B cell (primary cell): ENCODE results near the gene CLVS2.

Experiments used
- EZH2 ChIP-seq: IDR thresholded peaks from 2 replicates; pipeline ENCODE4 v1.6.1; 2012; ENCODE audit warnings: borderline replicate concordance, low read depth, mild to moderate bottlenecking, moderate library complexity, low read length; ENCODE audit not compliant: insufficient read depth, poor library complexity, severe bottlenecking
- TF ChIP-seq, protein P1 (sequence below): fragments of 200-600 bp; IDR thresholded peaks from one replicate; pipeline ENCODE4 v1.8.0; 2022; ENCODE audit warnings: antibody characterized with exemption, mild to moderate bottlenecking

DNA sequence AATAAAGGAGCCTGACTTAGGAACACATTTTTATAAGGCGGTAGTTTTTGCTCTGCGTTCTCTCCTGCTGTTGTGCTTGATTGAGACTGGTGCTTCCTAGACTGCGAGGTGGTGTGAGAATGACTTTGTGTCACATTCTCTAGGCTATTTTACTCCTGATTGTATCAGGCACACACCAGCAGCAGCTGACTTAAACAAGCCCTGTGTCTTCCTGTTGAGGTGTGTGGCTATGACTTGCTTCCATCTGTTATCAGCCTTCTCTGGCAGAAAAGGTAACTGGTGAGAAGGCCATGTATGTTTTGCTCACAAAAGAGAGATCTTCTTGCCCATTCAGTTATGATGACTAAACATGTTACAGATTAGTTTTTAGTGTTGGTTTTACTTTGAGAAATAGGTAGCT, 43.4 kb downstream of the CLVS2 start:
- TF ChIP-seq, protein P1, sequence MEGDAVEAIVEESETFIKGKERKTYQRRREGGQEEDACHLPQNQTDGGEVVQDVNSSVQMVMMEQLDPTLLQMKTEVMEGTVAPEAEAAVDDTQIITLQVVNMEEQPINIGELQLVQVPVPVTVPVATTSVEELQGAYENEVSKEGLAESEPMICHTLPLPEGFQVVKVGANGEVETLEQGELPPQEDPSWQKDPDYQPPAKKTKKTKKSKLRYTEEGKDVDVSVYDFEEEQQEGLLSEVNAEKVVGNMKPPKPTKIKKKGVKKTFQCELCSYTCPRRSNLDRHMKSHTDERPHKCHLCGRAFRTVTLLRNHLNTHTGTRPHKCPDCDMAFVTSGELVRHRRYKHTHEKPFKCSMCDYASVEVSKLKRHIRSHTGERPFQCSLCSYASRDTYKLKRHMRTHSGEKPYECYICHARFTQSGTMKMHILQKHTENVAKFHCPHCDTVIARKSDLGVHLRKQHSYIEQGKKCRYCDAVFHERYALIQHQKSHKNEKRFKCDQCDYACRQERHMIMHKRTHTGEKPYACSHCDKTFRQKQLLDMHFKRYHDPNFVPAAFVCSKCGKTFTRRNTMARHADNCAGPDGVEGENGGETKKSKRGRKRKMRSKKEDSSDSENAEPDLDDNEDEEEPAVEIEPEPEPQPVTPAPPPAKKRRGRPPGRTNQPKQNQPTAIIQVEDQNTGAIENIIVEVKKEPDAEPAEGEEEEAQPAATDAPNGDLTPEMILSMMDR, result no peak
- no peak for TF ChIP-seq EZH2
